Measurements from ENCODE around the gene GRID2IP. TPM values are rescaled to one million over a fixed set of nuclear protein-coding genes. Genes with fewer than 3 reads are reported as not detected.
A peak's percentile ranks its signal among the peaks of the same experiment; 100 is the strongest.
"Not testable (repeated sequence)": the region's sequence is repeated elsewhere in the genome, so short reads cannot be mapped to it uniquely, and the experiment has no call there.

The GRID2IP gene
- total RNA-seq, 1 experiment from 2014 or later = not detected

- no peak for DNase-seq (ENCODE audit: low read depth)
These were observed 64.1 kb downstream of the GRID2IP start for GRCh38 chr7:6487184-6487545.

DNA sequence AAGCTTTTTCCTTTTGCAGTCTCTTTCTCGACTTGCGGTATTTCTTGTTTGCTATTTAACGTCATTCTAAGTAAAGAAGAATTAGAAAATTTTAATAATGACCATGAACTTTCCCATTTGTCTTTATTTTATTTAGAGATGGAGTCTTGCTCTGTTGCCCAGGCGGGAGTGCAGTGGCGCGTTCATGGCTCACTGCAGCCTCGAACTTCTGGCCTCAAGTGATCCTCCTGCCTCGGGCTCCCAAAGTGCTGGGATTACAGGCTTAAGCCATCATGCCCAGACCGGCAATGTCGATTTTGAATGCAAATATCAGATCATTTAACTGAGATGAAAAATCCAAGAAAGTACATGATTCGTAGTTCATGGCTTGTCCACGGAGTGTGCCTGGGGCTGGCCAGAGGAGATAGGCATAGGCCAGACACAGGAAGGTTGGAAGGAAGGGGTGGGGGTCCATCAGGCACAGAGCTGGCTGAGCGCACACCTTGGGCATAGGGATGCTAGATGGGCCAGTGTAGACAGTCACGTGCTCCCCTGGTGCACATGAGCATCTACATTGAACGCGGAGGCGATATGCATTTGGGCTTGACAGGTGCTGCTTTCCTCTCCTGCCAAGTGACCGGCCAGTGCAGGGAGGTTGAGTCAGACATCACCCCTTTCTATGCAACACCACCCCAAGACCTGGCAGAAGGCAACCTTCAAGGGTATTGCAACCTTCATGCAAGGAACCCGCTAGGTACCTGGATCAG, 64.7 kb downstream of the GRID2IP start:
- no peak for DNase-seq (ENCODE audit: low read depth)

- DNase-seq (ENCODE audit: low read depth) = no peak
These were observed 68.5 kb downstream of the GRID2IP start for GRCh38 chr7:6482743-6483119.

- no peak for DNase-seq (ENCODE audit: low read depth)
These were observed 69.0 kb downstream of the GRID2IP start for GRCh38 chr7:6482307-6482706.

GRCh38 chr7:6481445-6481844, 69.8 kb downstream of the GRID2IP start:
- no peak for DNase-seq (ENCODE audit: low read depth)

DNA sequence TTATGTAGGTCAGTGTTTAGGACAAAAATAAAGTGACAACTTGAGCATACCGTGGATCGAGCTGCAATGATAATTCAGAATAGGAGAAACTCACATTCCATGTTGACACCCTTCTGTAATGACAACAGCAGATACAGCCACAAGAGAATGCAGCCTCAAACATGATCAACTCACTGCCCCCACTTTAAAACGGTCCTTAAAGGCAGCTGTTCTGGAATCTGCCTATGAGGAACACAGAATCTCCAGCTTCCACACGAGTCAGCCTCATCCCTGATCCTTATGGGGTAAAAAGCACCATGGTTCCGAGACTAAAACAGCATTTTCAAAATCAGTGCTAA, 71.0 kb downstream of the GRID2IP start:
- no peak for DNase-seq (ENCODE audit: low read depth)

GRCh38 chr7:6479067-6479466, 72.2 kb downstream of the GRID2IP start:
- no peak for DNase-seq (ENCODE audit: low read depth)

GRCh38 chr7:6478186-6478585, 73.1 kb downstream of the GRID2IP start:
- DNase-seq (ENCODE audit: low read depth) = no peak

GRCh38 chr7:6477318-6477660, 74.0 kb downstream of the GRID2IP start:
- no peak for DNase-seq (ENCODE audit: low read depth)

DNA sequence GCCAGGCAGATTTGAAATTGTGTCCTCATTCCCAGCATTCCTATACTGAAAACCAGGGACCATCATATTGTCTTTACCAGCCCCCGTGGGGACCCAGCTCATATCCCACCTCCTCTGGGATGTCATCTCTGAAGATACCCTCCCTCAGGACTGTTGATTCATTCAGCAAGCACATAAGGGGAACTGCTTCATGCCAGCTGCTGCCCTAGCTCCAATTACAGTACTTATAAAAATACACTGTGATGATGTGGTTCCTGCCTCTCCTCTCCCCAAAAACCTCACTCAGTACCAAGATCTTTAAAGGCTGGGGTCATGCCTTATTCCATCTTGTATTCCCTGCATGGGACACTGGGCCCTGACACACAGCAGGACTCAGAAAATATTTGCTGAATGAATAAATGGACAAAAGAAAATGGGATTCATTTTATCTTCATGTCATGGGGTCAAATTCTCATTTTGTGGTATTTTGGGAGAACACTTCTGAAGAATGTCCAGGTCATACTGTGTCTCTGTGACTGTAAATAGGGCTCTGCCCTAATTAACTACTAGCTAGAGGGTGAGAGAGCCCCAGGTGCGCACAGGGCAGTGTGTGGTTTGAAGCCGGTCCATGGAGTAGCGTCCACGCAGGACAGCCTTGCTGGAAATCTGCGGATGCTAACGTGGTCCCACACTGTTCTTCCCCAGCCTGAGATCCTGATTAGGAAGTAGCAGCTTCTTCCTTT, 74.5 kb downstream of the GRID2IP start:
- DNase-seq (ENCODE audit: low read depth) = no peak

- DNase-seq (ENCODE audit: low read depth) = no peak
These were observed 75.7 kb downstream of the GRID2IP start for GRCh38 chr7:6475433-6476186.

- no peak for DNase-seq (ENCODE audit: low read depth)
These were observed 85.4 kb downstream of the GRID2IP start for GRCh38 chr7:6465862-6466261.

GRCh38 chr7:6463609-6464008, 87.7 kb downstream of the GRID2IP start:
- DNase-seq (ENCODE audit: low read depth) = not testable (repeated sequence)

DNA sequence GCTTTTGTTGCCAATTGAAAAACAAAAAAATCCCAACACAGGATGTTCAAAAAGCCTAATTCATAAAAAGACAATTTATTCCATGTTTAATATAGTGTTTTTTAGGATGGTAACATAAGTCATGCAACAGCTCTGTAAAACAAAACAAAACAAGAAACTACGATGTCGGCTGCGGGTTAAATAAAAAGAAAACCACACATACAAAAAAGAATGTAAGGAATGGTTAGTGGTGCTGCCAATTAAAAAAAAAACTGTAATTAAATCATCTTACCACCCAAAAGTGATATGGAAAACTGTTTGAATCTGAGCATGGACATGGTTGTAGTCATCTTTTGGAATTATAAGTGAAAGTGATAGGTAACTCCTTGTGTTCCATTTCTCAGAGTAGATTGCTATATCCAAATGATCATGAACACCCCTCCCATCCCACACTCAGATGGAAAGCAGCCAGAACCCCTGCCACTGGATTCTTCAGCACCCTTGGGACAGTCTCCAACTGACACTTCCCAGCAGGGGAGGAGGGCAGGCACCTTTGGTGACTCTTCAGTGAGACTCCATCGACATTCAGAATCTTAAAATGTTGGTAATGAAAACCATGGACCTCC, 89.2 kb downstream of the GRID2IP start:
- no peak for DNase-seq (ENCODE audit: low read depth)

GRCh38 chr7:6460990-6461584, 90.2 kb downstream of the GRID2IP start:
- DNase-seq (ENCODE audit: low read depth) = no peak

- DNase-seq (ENCODE audit: low read depth) = no peak
These were observed 91.0 kb downstream of the GRID2IP start for GRCh38 chr7:6460303-6460702.

DNA sequence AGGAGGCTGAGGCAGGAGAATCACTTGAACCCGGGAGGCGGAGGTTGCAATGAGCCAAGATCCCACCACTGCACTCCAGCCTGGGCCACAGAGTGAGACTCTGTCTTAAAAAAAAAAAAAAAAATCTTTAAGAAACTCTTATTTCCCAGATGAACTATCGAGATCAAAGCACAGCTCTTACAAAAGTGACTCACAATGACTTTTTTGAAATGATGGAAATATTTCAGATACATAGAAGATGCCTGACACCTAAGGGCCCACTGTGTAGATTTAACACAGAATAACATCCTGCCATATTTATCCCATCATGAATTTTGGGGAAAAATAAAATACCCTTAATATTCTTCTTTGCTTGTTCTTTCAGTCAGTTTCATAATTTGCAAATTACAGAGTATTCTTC, 92.6 kb downstream of the GRID2IP start:
- not testable (repeated sequence) for DNase-seq (ENCODE audit: low read depth)

DNA sequence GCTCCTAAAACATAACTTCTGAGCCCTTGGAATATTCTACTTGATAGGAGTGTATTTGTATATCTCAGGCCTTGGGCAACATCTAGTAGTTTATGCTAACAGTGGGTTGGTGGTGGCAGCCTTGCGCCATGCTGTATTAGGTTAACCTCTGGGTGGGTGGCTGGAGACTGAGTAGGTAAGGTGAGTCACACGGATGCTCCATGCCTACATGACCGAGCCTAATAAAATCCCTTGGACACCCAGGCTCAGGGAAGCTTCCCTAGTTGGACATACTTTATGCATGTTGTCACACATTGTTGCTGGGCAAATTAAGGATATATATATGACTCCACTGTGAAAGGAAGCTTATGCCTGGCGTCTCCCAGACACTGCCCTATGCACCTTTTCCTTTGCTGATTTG, 97.5 kb downstream of the GRID2IP start:
- DNase-seq (ENCODE audit: low read depth) = peak; percentile 65

DNA sequence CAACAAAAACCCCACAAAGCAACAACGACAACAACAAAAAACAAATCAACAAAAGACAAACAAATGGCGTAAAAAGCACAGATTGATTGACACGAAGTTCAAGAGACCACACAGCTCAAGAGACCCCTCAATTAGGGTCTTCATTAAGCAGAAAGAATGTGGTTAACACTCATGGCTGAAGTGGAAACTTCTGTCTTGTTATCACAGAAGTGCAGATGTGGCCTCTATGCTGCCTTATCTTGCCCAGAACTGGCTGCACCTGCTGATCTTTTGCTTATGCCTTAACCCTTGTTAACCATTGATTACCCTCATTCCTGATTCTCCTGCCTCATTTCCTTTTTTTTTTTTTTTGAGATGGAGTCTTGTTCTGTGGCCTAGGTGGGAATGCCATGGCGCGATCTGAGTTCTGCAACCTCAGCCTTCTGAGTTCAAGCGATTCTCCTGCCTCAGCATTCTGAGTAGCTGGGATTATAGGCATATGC, 100.0 kb downstream of the GRID2IP start:
- no peak for DNase-seq (ENCODE audit: low read depth)

DNA sequence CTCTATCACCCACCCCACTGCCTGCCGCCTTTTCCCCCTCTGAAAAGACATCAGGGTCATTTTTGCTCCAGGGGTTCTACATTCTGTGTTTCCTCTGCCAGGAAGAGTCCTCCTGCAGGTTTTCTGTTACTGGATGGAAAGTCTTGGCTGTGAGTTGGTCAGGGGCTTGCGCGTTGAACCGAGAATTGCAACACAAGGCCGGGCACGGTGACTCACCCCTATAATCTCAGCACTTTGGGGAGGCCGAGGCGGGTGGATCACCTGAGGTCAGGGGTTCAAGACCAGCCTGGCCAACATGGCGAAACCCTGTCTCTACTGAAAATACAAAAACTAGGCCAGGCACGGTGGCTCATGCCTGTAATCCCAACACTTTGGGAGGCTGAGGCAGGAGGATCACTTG, 100.7 kb downstream of the GRID2IP start:
- peak; percentile 49 for DNase-seq (ENCODE audit: low read depth)

DNA sequence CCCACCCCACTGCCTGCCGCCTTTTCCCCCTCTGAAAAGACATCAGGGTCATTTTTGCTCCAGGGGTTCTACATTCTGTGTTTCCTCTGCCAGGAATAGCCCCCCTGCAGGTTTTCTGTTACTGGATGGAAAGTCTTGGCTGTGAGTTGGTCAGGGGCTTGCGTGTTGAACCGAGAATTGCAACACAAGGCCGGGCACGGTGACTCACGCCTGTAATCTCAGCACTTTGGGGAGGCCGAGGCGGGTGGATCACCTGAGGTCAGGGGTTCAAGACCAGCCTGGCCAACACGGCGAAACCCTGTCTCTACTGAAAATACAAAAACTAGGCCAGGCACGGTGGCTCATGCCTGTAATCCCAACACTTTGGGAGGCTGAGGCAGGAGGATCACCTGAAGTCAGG, 101.4 kb downstream of the GRID2IP start:
- DNase-seq (ENCODE audit: low read depth) = peak; percentile 74

- DNase-seq (ENCODE audit: low read depth) = no peak
These were observed 102.2 kb downstream of the GRID2IP start for GRCh38 chr7:6448943-6449543.

Data from Daoy (cell line).